Epithelial cell of esophagus (primary cell): ENCODE measurements around the gene SAFB.

Source experiments
- DNase-seq: peaks from one replicate; pipeline ENCODE4 v3.0.0; 2010; ENCODE audit warnings: low read depth
- H3K4me3 ChIP-seq: 2 replicates; pipeline ENCODE4 v1.5.1; 2011; ENCODE audit warnings: mild to moderate bottlenecking, low read length, control low read depth
- TF ChIP-seq, protein P1 (sequence below): IDR thresholded peaks from 2 replicates; pipeline ENCODE4 v1.5.1; 2011; ENCODE audit warnings: low read depth, mild to moderate bottlenecking, low read length, control low read depth, inconsistent platforms; ENCODE audit not compliant: insufficient read depth; ENCODE audit errors: missing control alignments

SAFB gene

DNA sequence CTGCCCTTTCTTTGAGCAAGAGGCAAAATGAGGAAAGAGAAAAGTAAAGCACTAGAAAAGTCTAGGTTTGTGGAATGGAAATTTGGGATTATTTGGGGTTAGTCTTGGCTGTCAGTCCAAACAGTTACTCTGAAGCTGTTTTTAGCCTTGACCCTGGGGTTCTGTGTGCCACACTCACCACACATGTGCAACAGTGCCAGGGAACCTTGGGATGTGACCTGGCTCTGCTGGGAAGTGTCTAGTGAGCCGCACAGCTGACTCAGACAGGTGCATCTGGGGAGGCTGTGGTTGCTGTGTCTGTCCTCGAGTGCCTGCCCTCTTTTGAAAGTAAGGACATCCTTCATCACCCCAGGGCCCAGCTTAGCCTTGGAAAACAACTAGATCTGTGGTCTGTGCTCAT, 41.6 kb downstream of the SAFB start:
- TF ChIP-seq, protein P1, sequence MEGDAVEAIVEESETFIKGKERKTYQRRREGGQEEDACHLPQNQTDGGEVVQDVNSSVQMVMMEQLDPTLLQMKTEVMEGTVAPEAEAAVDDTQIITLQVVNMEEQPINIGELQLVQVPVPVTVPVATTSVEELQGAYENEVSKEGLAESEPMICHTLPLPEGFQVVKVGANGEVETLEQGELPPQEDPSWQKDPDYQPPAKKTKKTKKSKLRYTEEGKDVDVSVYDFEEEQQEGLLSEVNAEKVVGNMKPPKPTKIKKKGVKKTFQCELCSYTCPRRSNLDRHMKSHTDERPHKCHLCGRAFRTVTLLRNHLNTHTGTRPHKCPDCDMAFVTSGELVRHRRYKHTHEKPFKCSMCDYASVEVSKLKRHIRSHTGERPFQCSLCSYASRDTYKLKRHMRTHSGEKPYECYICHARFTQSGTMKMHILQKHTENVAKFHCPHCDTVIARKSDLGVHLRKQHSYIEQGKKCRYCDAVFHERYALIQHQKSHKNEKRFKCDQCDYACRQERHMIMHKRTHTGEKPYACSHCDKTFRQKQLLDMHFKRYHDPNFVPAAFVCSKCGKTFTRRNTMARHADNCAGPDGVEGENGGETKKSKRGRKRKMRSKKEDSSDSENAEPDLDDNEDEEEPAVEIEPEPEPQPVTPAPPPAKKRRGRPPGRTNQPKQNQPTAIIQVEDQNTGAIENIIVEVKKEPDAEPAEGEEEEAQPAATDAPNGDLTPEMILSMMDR = no peak
- no peak overlapping the region for H3K4me3 ChIP-seq
- no peak for DNase-seq

DNA sequence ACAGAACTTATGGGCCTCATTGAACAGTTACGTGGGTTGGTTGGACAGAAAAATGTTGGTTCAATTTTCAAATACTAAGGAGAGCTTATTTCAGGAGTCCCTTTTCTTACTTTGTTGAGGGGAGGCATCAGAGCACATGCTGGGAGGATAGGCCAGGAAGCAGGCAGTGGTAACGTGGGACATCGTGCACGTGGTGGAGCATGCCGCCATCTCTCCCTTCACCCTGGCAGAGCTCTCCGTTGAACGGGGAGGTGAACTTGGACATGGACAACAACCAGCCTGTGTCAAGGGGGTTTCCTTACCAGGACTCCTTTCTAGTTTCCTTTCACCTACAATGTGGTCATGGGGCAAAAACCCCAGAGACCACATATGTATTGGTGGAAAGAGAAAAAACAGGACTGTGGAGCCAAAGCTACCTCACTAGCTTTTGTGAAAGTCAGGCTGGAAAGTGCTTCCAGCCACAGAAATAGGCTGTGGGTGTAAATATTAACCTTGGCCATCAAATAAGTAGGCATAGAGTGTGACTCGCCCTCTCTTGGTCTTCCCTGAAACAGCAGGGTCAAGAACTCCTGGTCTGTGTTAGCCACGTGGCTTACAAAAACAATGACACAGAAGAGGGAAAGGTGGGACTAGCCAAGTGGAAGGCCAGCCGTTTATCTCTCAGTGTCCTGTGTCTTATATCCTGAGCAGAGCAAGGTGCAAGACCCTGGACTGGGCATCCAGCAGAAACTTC, 43.1 kb downstream of the SAFB start:
- TF ChIP-seq, protein P1 = no peak
- peak; percentile 31 for DNase-seq
- H3K4me3 ChIP-seq = no peak overlapping the region

DNA sequence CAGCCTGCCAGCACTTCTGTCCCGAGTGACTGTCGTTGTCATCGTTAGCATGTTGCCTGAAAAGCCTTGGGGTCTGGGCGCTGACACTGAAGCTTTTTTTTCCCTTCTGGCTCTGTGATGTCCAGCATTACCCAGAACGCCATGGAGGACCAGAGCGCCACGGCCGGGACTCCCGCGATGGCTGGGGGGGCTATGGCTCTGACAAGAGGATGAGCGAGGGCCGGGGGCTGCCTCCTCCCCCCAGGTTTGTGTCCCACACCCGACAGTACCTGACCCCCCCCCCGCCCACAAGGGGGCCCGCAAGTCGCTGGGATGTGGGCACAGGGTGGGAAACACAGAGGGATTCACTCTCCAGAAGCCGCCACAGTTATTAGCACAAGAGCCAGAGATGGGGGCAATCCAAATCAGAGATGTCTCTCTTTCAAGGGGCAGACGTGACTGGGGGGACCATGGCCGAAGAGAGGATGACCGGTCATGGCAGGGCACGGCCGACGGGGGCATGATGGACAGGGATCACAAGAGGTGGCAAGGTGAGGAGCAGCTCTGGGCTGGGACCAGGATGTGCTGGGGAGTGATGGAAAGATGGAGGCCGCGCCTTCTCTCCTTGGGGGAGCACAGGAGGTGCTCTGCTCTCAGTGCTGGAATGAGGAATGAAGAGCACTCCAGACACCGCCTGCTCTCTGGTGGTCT, 44.2 kb downstream of the SAFB start:
- TF ChIP-seq, protein P1 = no peak
- no peak overlapping the region for H3K4me3 ChIP-seq
- DNase-seq = no peak

GRCh38 chr19:5667751-5668271, 44.9 kb downstream of the SAFB start:
- DNase-seq = no peak
- no peak overlapping the region for H3K4me3 ChIP-seq
- TF ChIP-seq, protein P1 = no peak

DNA sequence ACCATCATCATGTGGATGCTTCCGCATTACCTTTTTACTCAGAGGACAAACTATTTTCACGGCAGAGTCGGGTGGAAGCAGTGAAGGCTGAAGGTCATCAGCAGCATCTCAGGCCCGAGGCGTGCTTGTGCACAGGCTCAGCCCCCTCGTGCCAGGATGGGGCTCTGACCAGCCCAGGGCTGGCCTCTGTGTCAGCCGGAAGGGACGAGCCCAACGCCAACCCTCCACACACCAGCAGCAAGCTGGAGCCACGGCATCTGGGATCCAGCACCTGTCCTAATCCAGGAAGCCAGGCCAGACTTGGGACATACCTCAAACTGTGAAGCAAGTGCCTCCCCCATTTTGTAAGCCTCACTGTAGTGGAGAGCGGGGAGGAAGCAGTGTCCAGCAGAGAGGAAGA, 46.3 kb downstream of the SAFB start:
- no peak for DNase-seq
- no peak overlapping the region for H3K4me3 ChIP-seq
- TF ChIP-seq, protein P1 = no peak

DNA sequence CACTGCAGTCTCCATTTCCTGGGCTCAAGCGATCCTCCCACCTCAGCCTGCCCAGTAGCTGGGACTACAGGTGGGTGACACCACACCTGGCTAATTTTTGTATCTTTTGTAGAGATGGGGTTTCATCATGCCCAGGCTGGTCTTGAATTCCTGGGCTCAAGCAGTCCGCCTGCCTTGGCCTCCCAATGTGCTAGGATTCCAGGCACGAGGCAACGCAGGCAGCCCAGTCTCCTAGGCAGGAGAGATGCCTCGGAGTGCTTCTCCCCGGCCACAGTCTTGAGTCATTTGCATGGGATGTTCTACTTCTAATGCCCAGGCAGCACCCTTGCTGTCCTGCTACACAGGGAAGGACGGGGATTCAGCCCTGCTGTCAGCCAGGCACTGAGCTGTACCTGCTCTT, 48.7 kb downstream of the SAFB start:
- no peak for DNase-seq
- TF ChIP-seq, protein P1 = no peak
- H3K4me3 ChIP-seq = no peak overlapping the region
